ENCODE data around the gene MYOM3.

Gene MYOM3

DNA sequence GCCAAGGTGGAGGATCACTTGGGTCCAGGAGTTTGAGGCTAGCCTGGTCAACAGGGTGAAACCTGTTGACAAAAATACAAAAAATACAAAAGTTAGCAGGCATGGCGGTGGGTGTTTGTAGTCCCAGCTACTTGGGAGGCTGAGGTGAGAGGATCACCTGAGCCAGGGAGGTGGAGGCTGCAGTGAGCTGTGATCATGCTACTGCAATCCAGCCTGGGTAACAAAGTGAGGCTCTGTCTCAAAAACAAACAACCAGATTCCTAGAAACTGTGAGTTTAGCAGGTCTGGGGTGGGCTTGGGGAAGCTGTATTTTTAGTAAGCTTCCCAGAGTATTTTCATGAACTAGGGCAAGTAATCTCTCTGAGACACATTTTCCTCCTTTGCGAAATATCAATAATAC lies 5.2 kb upstream of the MYOM3 start:
- no peak for DNase-seq (ENCODE audit: low read depth in 1 of 2, low spot score in 1 of 2)

DNA sequence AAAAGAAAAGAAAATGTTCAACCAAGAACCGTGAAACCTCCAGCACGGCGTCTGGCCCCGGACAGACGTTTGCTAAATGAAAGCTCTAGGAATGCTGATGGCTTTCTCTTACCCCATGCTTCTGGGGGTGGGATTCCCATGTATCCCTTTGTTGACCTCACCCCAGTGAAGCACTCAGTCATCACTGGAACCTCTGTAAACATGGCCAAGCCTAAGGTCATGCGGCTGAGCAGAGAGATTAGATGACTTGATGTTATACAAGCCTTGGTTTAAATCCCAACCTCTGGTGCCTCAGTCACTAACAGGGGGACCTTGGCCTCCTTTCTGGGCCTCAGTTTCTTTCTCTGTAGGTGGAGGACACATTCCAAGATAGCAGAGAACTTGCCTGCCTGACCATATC lies 2.8 kb upstream of the MYOM3 start:
- DNase-seq (ENCODE audit: low read depth in 1 of 2, low spot score in 1 of 2): no peak

DNA sequence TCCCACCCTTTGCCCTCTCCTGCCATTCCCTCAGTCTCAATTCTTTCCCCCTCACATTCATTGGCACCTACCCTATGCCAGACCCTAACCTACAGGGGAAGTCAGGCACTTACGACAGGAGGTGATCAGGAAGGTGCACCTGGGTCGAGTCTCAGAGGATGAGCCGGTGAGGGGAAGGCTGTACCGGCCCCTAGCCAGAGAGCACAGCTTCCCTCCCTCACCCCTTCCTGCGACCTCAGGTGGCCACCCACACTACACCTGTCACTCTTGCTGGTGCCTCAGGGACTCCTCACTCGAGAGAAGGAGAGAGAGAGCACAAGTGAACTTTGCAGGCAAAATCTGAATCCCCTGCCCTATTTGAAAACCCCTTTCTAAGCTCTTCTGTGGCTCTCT lies 1.7 kb upstream of the MYOM3 start:
- DNase-seq (ENCODE audit: low read depth in 1 of 2, low spot score in 1 of 2): no peak

DNA sequence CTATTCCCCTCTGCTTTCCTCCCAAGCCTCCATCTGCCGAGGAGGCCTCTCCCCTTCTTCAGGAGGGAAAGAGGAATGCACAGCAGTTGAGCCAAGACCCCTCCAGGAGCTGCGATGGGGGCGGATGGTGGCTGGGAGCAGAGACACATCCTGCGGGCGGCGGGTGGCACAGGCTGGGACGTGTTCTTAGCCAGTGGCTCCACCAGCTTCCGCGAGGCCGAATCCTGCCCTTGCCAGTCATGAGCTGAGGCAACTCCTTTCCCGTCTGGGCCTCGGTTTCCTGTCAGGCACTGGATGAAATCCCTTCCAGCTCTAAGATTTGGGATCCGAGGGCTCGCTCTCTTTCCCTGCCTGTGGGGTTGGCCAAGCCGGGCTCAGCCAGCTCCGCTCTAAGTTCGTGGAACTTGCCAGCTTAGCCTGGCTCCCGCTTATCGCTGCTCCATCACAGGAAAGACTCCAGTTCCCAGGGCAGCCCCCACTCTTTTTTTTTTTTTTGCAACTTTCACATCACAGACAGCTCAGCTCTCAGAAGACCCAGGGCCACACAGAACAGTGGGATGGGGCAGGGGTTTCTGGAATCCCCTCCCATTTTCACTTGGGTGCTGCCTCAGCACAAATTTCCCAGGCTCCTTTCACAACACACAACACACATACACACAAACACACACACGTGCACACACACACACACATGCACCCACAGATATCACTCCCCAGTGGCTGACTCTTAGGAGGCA lies 506 bp downstream of the MYOM3 start:
- DNase-seq (ENCODE audit: low read depth in 1 of 2, low spot score in 1 of 2): no peak

DNA sequence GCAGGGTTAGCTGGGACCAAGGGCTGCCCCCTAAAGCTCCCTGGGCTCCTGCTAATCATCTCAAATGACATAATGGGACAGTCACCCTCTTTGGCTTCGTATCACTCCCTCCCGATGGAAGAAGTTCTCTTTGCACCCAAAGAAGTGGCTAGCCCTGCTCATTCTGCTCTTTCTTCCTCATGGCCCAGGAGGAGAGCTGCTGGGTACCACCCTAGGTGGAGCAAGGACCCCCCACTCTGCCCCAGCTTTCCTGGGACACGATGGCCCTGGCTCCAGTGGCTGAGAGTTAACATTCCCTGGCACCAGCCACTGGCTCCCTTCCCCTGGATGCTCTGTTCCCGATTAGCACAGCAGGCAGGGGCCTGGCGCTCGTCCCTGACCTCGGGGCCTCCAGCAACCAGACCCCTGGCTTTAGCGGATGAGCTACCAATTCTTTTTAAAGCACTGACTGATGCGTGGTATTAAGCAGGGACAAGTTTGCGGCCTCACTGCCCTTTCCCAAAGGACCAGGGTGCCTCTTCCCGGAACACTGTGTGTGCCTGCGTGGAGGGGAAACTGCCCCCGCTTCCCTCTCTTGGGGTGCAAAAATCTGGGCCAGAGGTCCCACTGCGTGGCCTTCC lies 1.2 kb downstream of the MYOM3 start:
- DNase-seq (ENCODE audit: low read depth in 1 of 2, low spot score in 1 of 2): no peak

DNA sequence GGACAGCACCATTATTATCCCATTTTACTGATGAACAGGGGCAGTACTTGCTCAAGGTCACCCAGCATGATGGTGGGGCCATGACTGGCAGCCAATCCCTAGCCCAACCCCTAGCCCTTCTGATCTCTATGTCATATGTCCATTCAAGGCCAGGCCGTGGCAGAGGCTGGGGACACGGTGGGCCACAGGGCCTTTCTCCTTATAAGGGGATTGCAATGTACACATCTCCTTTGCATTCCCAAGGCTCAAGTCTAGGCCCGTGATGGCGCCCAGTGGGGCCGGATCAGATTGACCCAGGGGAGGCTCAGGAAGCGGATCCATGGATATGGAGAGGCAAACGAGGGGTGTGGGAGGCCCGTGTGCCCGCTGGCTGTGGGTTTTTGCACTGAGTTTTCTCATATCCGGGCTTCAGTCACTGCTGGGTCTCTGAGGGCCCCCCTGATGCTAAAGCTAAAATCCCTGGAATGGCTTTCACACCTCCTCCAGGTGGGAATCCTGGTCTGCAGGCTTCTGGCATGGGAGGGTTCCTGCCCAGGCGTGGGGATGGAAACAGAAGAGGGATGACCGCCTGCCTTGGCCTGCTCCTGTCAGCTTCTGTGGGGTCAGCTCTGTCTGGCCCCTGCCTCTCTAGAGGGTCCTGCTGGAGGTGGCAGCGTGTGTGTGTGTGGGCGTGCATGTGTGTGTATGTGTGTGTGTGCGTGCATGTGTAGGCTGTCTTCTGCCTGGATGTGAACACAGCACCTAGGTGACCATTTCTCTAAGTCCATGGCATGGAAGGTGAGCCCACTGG lies 2.1 kb downstream of the MYOM3 start:
- DNase-seq (ENCODE audit: low read depth in 1 of 2, low spot score in 1 of 2): no peak

DNA sequence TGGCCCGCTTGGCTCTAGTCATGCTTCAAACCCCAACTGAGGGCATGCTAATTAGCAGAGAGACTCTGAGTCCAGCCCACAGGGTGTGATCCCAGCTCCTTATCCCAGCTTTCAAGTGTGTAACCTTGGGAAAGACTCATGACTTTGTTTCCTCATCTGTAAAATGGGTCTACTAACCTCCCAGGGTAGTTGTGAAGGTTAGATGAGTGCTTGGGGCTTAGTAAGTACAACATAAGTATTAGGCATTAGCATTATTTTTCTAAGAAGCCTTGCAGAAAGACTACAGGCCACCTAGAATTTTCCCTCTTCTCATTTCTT lies 2.8 kb downstream of the MYOM3 start:
- DNase-seq (ENCODE audit: low read depth in 1 of 2, low spot score in 1 of 2): no peak

DNA sequence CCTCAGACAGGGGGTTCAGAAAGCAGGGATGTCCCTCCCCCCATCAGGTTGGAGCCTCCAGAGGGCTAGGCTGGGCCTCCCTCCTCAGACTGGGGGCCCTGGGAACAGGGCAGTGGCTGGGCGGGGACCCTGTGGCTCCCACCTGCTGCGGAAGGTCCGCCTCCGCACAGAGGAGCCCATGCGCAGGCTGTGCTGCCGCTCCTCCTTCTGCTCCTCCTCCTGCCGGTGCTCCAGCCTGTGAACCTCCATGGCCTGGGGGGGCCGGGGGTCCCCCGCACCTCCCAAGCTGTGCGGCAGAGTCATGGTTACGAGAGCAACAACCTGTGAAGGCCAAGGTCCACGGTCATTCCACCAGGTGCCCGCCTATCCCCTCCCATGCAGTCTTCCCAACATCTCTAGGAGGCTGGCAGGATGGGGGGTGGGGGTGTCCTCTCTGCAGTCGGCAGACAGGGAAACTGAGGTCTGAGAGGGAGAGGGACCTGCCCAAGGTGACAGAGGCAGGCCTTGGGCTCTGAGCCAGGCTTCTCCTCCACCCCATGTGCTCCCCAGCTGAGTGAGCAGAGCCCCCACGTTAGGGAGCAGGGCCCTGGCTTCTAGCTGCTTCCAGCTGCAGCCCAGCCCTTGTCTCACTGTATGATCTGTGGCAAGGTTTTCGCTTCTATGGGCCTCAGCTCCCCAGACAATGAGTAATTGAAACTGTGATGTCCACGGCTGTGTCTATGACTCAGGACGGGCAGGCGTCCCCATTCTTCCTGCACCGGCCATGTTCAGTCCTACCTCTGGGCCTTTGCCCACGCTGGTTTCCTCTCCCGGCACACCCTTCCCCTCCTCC lies 3.4 kb downstream of the MYOM3 start:
- DNase-seq (ENCODE audit: low read depth in 1 of 2, low spot score in 1 of 2): no peak

DNA sequence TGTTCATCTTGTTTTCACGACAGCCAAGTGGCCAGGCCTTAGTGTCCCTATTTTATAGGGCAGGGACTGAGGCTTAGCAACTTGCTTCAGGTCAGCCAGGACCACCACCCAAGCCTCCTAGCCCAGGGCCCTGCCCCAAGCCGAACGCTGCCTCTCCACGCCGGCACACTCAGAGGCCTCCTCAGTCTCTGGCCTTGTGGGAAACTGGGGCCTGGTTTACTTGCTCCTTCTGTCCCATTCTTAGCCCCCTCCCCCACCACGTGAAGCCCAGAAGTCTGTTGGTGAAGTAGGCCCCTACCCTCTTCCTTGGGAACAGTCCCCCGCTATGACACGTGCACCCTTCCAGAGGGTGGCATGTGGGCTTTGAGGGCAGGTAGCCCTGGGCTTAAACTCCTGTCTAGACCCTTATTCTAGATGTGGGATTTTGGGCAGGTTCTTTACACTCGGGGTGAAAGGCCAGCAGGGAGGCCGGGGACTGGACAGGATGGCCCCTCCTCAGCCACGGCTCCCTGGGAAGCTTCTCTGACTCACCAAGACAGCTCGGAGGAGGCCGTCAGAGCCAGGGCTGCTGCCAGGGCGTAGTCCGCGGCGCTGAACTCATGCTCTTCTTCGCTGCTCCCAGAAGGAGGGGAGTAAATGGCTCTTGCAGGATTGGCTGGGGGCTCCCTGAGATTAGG lies 4.3 kb downstream of the MYOM3 start:
- no peak for DNase-seq (ENCODE audit: low read depth in 1 of 2, low spot score in 1 of 2)

DNA sequence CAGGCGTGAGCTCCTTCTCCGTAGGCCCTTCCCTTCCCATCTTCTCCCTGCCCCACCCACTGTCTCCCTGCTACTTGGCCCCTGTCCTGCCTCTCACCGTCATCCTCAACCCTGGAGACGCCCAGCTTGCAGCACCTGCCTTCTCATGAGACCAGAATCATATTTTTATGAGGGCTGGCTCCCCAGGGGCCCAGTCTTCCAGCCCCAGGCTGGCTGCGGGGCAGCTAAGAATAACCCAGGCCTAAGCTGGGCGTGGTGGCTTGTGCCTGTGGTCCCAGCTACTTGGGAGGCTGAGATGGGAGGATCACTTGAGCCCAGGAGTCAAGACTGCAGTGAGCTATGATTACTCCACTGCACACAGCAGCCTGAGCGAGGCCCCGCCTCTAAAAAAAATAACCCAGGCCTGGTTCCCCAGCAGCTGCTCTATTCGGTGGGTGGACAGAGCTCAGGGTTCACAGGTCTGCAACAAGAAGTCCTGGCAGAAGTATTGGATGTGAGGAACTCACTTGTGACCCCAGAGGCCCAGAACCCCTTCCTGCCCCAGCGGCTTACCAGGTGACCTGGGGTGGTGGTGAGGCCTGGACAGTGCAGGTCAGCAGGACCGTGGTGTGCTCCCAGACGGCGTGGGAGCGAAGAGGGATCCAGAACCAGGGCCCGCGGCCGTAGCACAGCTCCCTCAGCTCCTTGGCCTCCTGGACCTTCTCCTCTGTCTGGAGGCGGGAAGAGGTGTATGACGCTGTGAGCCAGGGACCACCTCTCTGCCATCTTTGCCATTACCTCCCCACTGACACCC lies 6.4 kb downstream of the MYOM3 start:
- DNase-seq (ENCODE audit: low read depth in 1 of 2, low spot score in 1 of 2): no peak

DNA sequence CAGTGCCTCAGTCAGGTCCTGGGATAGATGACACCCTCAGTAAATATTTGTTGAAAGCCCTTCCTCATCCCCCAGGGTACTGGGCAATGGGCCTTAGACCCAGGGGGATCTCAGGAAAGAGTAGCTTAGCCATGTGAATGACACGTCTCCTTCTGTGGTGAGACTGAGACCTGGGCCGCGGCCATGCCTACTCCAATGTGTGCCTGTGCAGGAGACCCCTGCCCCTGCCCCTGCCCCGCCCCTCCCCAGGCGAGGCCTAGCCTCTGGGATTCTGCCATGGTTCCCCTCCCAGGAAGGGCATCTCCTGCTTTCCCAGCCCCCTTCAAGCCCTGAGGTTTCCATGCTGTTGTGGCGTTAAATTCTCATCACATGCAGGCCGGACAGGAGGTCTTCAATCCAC lies 7.1 kb downstream of the MYOM3 start:
- no peak for DNase-seq (ENCODE audit: low read depth in 1 of 2, low spot score in 1 of 2)

DNA sequence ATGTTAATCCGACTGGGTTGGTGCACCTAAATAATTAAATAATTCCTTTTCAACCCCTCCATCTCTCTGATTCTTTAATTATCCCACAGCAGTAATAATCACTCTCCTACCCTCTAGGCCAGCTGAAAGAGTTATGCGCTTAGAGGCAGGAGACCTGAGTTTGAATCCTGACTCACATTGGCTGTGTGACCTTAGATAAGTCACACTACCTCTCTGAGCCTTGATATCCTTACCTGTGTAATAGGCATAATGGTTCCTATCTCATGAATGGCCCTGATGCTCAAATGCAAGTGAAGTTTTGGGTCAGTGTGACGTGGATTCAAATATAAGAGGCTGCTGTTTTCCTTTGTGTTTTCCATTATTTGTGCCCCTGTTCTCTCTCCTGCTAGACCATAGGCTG lies 8.1 kb downstream of the MYOM3 start:
- no peak for DNase-seq (ENCODE audit: low read depth in 1 of 2, low spot score in 1 of 2)

DNA sequence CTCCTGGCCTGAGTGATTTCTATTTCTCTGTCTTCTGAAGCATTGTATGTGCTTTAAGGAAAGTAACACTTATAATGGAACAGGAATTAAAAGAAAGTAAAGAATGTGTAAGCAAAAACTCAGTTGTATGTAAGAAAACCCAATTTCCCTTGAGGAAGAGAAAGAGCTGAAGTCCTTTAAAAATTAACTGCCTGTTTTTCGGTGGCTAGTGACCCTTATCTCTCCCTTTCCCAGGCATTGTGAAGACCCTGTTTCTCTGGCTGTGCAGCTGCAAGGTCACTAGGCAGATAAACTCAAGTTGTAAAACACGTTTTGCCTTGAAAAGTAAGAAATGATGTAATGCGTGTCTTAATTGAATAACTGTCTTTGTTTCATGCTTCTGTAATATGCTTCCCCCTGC lies 8.5 kb downstream of the MYOM3 start:
- no peak for DNase-seq (ENCODE audit: low read depth in 1 of 2, low spot score in 1 of 2)

DNA sequence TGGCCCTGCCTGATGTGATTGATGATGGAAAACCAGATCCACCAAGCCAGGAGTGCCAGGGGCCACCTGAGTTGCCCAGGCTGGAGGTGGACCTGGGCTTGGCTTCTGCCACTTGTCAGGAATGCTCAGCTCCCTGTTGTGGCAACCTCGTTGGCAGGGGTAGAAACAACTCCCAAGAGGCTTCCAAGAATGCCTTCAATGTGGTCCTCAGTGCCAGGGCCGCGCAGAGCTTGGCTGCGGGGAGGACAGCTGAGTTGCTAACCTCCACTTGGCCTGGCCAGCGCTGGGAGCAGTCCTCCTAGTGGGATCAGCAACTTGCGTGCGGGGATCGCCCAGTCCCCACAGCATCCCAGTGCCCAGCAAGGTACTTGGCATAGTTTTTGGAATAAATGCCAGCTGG lies 9.0 kb downstream of the MYOM3 start:
- DNase-seq (ENCODE audit: low read depth in 1 of 2, low spot score in 1 of 2): no peak

DNA sequence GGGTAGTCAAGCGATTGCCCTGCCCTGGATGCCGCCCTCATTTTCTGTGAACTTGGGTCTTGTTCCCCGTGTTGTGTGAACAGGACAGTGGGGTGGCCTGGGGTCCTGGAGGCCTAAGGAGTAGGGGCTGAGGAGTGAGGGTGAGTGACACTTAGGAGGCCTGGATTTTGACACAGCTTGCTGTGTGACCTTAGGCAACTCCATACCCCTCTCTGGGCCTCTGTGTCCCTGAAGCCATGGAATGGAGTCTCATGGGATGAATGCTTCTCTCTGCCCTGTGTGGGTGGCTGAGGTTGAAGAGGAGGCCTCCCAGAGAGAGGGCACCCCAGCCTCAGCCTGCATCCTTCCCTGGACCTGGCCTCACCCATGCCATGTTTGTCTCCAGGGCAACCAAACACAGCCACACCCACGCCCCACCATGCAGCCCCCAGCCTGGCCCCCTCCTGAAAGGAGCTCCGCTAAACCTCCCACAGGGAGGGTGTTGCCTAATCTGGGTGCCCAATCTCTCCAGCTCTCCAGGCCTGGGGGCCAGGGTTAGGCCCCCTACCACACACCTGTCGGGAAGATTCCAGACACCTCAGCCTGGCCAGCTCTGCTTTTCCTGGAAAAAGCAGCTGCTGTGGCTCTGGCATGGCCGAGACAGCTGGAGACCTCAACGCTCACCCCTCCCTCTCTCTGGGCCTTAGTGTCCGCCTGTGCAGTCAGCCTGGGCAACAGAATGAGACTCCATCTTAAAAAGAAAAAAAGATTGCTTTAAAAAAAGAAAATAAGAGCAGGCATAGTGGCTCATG lies 9.9 kb downstream of the MYOM3 start:
- no peak for DNase-seq (ENCODE audit: low read depth in 1 of 2, low spot score in 1 of 2)

DNA sequence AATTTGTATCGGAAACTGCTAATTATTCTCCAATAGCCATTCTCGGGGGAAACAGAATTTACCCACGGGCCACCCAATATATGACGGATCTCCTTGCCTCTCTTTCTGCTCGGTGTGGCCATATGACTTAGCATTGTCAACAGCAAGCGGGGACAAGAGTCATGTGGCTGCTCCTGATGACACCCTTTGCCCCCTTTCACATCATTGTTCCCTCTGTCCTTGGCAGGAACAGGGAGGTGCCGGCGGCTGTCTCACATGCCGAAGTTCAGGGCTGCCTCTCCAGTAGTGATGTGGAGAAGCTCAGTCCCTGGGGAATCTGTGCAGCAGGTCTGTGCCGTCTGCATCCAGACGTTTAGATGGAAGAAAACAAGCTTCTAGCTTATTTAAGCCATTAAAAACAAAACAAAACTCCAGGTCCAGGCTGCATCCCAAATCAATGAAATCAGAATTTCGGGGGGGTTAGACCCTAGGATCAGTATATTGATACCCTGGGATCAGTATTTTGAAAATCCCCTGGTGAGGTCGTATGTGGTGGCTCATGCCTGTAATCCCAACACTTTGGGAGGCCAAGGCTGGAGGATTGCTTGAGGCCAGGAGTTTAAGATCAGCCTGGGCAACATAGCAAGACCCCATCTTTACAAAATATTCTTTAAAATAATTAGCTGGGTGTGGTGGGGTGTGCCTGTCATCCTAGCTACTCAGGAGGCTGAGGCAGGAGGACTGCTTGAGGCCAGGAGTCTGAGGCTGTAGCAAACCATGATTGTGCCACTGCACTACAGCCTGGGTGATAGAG lies 10.8 kb downstream of the MYOM3 start:
- DNase-seq (ENCODE audit: low read depth in 1 of 2, low spot score in 1 of 2): no peak

DNA sequence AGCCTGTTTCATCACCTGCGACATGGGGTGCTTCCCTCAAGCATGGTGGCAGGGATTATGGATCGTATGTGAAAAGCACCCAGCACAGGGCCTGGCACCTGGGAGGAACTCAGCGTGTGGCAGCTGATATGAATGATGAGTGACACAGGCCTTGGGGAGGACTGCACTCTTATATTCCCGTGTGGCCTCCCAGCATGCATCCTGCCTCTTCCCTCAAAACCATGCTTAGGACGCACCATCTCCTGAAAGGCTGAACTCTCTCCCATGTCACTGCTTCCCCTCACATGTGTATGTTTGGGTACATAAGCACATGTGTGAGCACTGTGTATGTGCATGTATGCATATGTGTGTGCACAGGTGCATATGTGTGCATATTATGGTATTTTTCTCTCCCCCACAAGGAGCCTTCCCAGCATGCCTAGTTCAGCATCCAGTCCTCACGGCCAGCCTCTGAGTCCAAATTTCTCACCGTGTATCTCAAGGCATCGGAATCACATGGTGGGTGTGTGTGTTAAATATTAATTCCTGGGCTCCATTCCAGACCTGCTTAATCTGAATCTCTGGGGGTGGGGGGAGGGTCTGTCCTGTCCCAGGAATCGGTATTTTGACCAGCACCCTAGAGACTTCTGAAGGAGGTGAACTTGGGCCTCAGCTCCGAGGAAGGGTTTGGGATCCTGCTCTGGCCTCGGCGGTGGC lies 12.8 kb downstream of the MYOM3 start:
- no peak for DNase-seq (ENCODE audit: low read depth in 1 of 2, low spot score in 1 of 2)

DNA sequence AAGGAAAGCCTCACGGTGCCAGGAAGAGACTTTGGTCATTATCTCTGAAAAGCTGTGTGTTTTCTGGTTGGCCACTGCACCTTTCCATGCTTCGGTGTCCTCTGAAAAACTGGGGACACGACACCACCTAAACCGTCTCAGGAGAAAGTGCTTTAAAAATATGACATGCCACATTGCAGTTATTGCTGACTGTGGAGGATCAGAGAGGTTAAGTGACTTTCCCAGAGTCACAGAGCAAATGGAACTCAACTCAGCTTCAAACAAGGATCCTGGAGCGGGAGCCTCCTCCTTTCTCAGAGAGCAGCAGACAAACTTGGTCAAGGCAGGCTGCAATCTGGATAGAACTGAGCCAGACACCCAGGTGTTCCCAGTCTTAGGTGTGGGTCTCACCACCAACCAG lies 13.8 kb downstream of the MYOM3 start:
- DNase-seq (ENCODE audit: low read depth in 1 of 2, low spot score in 1 of 2): no peak
